Ishikawa (cell line): ENCODE results near the gene CAB39.

Experiments used
- CEBPB ChIP-seq: IDR thresholded peaks from 2 replicates; pipeline ENCODE4 v1.6.1; 2012
- CREB1 ChIP-seq: IDR thresholded peaks from 2 replicates; pipeline ENCODE4 v1.6.1; 2012; ENCODE audit warnings: low read depth
- EGR1 ChIP-seq: IDR thresholded peaks from 2 replicates; pipeline ENCODE4 v1.6.1; 2012
- EP300 ChIP-seq: IDR thresholded peaks from 2 replicates; pipeline ENCODE4 v1.6.1; 2012; ENCODE audit warnings: borderline replicate concordance
- FOXM1 ChIP-seq: IDR thresholded peaks from 2 replicates; pipeline ENCODE4 v1.6.1; 2012; ENCODE audit warnings: low read depth, borderline replicate concordance
- NFIC ChIP-seq: IDR thresholded peaks from 2 replicates; pipeline ENCODE4 v1.6.1; 2012
- RAD21 ChIP-seq: IDR thresholded peaks from 2 replicates; pipeline ENCODE4 v1.6.1; 2012; ENCODE audit warnings: low read depth
- TAF1 ChIP-seq: IDR thresholded peaks from 2 replicates; pipeline ENCODE4 v1.6.1; 2012; ENCODE audit warnings: low read depth, mild to moderate bottlenecking
- TCF12 ChIP-seq: IDR thresholded peaks from 2 replicates; pipeline ENCODE4 v1.6.1; 2012; ENCODE audit warnings: low read depth
- TEAD4 ChIP-seq: IDR thresholded peaks from 2 replicates; pipeline ENCODE4 v1.6.1; 2012
- YY1 ChIP-seq: IDR thresholded peaks from 2 replicates; pipeline ENCODE4 v1.6.1; 2012; ENCODE audit warnings: low read depth
- ZBTB7A ChIP-seq: IDR thresholded peaks from 2 replicates; pipeline ENCODE4 v1.6.1; 2012; ENCODE audit warnings: low read depth
- TF ChIP-seq, protein P1 (sequence below): IDR thresholded peaks from 2 replicates; pipeline ENCODE4 v1.6.1; 2012
- TF ChIP-seq, protein P2 (sequence below): IDR thresholded peaks from 2 replicates; pipeline ENCODE4 v1.6.1; 2012
- TF ChIP-seq, protein P3 (sequence below): IDR thresholded peaks from 2 replicates; pipeline ENCODE4 v1.6.1; 2012; ENCODE audit warnings: low read depth, mild to moderate bottlenecking

The CAB39 gene

GRCh38 chr2:230785346-230785745, 72.7 kb downstream of the CAB39 start:
- no peak for TF ChIP-seq YY1
- TF ChIP-seq ZBTB7A = no peak
- no peak for TF ChIP-seq FOXM1
- TF ChIP-seq, protein P1, sequence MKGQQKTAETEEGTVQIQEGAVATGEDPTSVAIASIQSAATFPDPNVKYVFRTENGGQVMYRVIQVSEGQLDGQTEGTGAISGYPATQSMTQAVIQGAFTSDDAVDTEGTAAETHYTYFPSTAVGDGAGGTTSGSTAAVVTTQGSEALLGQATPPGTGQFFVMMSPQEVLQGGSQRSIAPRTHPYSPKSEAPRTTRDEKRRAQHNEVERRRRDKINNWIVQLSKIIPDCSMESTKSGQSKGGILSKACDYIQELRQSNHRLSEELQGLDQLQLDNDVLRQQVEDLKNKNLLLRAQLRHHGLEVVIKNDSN = no peak
- no peak for TF ChIP-seq EP300
- TF ChIP-seq NFIC = no peak
- no peak for TF ChIP-seq CEBPB
- TF ChIP-seq, protein P2, sequence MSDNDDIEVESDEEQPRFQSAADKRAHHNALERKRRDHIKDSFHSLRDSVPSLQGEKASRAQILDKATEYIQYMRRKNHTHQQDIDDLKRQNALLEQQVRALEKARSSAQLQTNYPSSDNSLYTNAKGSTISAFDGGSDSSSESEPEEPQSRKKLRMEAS = no peak
- no peak for TF ChIP-seq RAD21
- TF ChIP-seq, protein P3, sequence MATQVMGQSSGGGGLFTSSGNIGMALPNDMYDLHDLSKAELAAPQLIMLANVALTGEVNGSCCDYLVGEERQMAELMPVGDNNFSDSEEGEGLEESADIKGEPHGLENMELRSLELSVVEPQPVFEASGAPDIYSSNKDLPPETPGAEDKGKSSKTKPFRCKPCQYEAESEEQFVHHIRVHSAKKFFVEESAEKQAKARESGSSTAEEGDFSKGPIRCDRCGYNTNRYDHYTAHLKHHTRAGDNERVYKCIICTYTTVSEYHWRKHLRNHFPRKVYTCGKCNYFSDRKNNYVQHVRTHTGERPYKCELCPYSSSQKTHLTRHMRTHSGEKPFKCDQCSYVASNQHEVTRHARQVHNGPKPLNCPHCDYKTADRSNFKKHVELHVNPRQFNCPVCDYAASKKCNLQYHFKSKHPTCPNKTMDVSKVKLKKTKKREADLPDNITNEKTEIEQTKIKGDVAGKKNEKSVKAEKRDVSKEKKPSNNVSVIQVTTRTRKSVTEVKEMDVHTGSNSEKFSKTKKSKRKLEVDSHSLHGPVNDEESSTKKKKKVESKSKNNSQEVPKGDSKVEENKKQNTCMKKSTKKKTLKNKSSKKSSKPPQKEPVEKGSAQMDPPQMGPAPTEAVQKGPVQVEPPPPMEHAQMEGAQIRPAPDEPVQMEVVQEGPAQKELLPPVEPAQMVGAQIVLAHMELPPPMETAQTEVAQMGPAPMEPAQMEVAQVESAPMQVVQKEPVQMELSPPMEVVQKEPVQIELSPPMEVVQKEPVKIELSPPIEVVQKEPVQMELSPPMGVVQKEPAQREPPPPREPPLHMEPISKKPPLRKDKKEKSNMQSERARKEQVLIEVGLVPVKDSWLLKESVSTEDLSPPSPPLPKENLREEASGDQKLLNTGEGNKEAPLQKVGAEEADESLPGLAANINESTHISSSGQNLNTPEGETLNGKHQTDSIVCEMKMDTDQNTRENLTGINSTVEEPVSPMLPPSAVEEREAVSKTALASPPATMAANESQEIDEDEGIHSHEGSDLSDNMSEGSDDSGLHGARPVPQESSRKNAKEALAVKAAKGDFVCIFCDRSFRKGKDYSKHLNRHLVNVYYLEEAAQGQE = no peak
- no peak for TF ChIP-seq TEAD4
- no peak for TF ChIP-seq TAF1
- TF ChIP-seq CREB1 = no peak

- no peak for TF ChIP-seq NFIC
- TF ChIP-seq, protein P2 = no peak
- TF ChIP-seq CREB1 = no peak
- no peak for TF ChIP-seq ZBTB7A
- no peak for TF ChIP-seq TCF12
- no peak for TF ChIP-seq TEAD4
- TF ChIP-seq, protein P1 = no peak
- TF ChIP-seq YY1 = no peak
- TF ChIP-seq FOXM1 = no peak
- TF ChIP-seq, protein P3 = no peak
- no peak for TF ChIP-seq TAF1
These were observed 74.5 kb downstream of the CAB39 start for GRCh38 chr2:230787101-230787500.

DNA sequence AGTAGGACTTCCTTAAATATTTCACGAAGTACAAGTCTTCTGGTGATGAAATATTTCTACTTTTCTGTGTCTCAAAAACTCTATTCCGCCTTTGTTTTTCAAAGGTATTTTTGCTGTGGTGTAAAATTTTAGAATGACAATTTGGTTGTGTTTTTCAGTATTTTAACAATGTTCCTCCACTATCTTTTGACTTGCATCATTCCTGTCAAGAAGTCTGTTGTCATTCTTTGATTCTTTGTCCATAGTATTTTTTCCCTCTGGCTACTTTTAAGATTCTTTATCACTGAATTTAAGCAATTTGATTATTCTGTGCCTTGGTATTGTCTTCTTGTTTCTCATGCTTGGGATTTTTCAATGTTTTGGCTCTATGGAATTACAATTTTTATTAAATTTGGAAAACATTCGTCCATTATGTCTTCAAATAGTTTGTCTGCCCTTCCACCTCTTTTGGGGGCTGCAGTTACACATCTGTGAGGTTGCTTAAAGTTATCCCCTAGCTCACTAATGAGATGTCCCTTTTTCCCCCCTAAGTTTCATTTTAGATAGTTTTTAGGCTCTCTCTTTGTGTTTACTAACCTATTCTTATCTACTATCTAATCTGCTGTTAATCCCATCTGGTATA, 76.0 kb downstream of the CAB39 start:
- TF ChIP-seq NFIC (no peak), EGR1 (no peak)

- TF ChIP-seq, protein P1 = no peak
- no peak for TF ChIP-seq TCF12
- no peak for TF ChIP-seq YY1
- TF ChIP-seq, protein P2 = no peak
- TF ChIP-seq TEAD4 = no peak
- TF ChIP-seq CEBPB = no peak
- no peak for TF ChIP-seq FOXM1
- TF ChIP-seq NFIC = no peak
- TF ChIP-seq TAF1 = no peak
- TF ChIP-seq EGR1 = no peak
- TF ChIP-seq ZBTB7A = no peak
- no peak for TF ChIP-seq RAD21
- no peak for TF ChIP-seq CREB1
- TF ChIP-seq EP300 = no peak
- TF ChIP-seq, protein P3 = no peak
These were observed 78.3 kb downstream of the CAB39 start for GRCh38 chr2:230790981-230791380.
